Common myeloid progenitor, CD34-positive (primary cell): ENCODE measurements around the gene CYP2F1.
A peak's percentile ranks its signal among the peaks of the same experiment; 100 is the strongest.
"Not testable (repeated sequence)": the region's sequence is repeated elsewhere in the genome, so short reads cannot be mapped to it uniquely, and the experiment has no call there.

Experiments used
- CTCF ChIA-PET: fragments of 350-600 bp; sonication (Branson Sonifier 250); formaldehyde crosslinking; loops from one replicate; lab custom pipeline; 2021; ENCODE audit warnings: antibody characterized with exemption; lab: Charles Lee
- POLR2A ChIA-PET: fragments of 350-600 bp; sonication (Branson Sonifier 250); formaldehyde crosslinking; loops from one replicate; lab custom pipeline; 2021; ENCODE audit warnings: antibody characterized with exemption; lab: Charles Lee
- DNase-seq, 3 donors: peaks; one replicate each; pipeline versions ENCODE4 v3.0.0 to v3.0.0-alpha.2; 2013
- H3K27ac ChIP-seq, 2 experiments: 1 replicate in 1 of 2; 2 replicates in 1 of 2; pipeline ENCODE4 v1.7.0; 2013; ENCODE audit warnings: inconsistent platforms in 2 of 2, low read length in 2 of 2, mild to moderate bottlenecking in 2 of 2, low read depth in 1 of 2, moderate library complexity in 1 of 2; ENCODE audit not compliant: severe bottlenecking in 2 of 2, insufficient read depth in 1 of 2, poor library complexity in 1 of 2
- H3K27me3 ChIP-seq, 5 experiments: replicated peaks in 2 of 5; 1 replicate in 3 of 5; 2 replicates in 2 of 5; pipeline versions ENCODE4 v1.6.1 to v1.7.0; 2013; ENCODE audit warnings: low read length in 4 of 5, mild to moderate bottlenecking in 2 of 5, moderate library complexity in 2 of 5, inconsistent platforms in 1 of 5; ENCODE audit not compliant: insufficient read depth in 5 of 5, control insufficient read depth in 4 of 5
- H3K36me3 ChIP-seq, 4 experiments: 1 replicate in 2 of 4; 2 replicates in 2 of 4; pipeline versions ENCODE4 v1.6.1 to v1.7.0; 2013; ENCODE audit warnings: low read length in 3 of 4, control low read depth in 1 of 4, mild to moderate bottlenecking in 1 of 4; ENCODE audit not compliant: control insufficient read depth in 4 of 4, insufficient read depth in 4 of 4
- H3K4me1 ChIP-seq, 4 experiments: 1 replicate in 3 of 4; 2 replicates in 1 of 4; pipeline versions ENCODE4 v1.6.1 to v1.7.1; 2013; ENCODE audit warnings: low read length in 3 of 4, mild to moderate bottlenecking in 3 of 4, control low read depth in 1 of 4, inconsistent platforms in 1 of 4, moderate library complexity in 1 of 4; ENCODE audit not compliant: control insufficient read depth in 4 of 4, insufficient read depth in 4 of 4; ENCODE audit errors: control extremely low read depth in 1 of 4
- H3K4me3 ChIP-seq, 7 experiments: 1 replicate in 4 of 7; 2 replicates in 3 of 7; pipeline versions ENCODE4 v1.5.1 to v1.7.0; 2013; ENCODE audit warnings: mild to moderate bottlenecking in 7 of 7, low read length in 6 of 7, moderate library complexity in 6 of 7, inconsistent platforms in 2 of 7, low read depth in 2 of 7, control low read depth in 1 of 7; ENCODE audit not compliant: insufficient read depth in 4 of 7, control insufficient read depth in 1 of 7; ENCODE audit errors: extremely low read depth in 1 of 7
- H3K9me3 ChIP-seq, 5 experiments: 1 replicate in 4 of 5; 2 replicates in 1 of 5; pipeline versions ENCODE4 v1.6.1 to v1.7.1; 2013; ENCODE audit warnings: low read length in 4 of 5, mild to moderate bottlenecking in 2 of 5, inconsistent platforms in 1 of 5, low read depth in 1 of 5, moderate library complexity in 1 of 5; ENCODE audit not compliant: control insufficient read depth in 4 of 5, insufficient read depth in 2 of 5; ENCODE audit errors: control extremely low read depth in 1 of 5
- WGBS: methylation state at CpG from one replicate; pipeline ENCODE4 v1.1.5; 2013; ENCODE audit not compliant: insufficient coverage; 5-methylcytosine and 5-hydroxymethylcytosine counted together

Gene CYP2F1

GRCh38 chr19:41126765-41127203 is 12.6 kb downstream of the CYP2F1 start:
- CTCF ChIA-PET = interaction anchor here (1.0 to 2.1 kb wide), 5 partner anchors 9 to 134 kb away, joined by 3 to 8 read pairs (median 4); no protein-coding TSS in a partner anchor
- H3K27me3 ChIP-seq, POLR2A ChIA-PET, H3K4me1 ChIP-seq, H3K36me3 ChIP-seq, H3K27ac ChIP-seq, H3K4me3 ChIP-seq, H3K9me3 ChIP-seq: not testable (repeated sequence)
- peak; percentile 27 to 72 (median 62) for DNase-seq
- 100% methylated on average over 1 of the region's 2 CpGs for WGBS

GRCh38 chr19:41127362-41127761 is 13.1 kb downstream of the CYP2F1 start:
- 66% methylated on average over 4 of the region's 7 CpGs for WGBS
- CTCF ChIA-PET = interaction anchor here (1.0 to 2.1 kb wide), 4 partner anchors 9 to 133 kb away, joined by 3 to 8 read pairs (median 4); no protein-coding TSS in a partner anchor
- H3K36me3 ChIP-seq, DNase-seq, H3K4me3 ChIP-seq, H3K27me3 ChIP-seq, H3K9me3 ChIP-seq, H3K27ac ChIP-seq, H3K4me1 ChIP-seq, POLR2A ChIA-PET: not testable (repeated sequence)

GRCh38 chr19:41127801-41128300 is 13.6 kb downstream of the CYP2F1 start:
- WGBS = 0% methylated on average over 10 of the region's 29 CpGs
- peak overlapping the region in 1 of 7 experiments; percentile 57 for H3K4me3 ChIP-seq
- POLR2A ChIA-PET, H3K27ac ChIP-seq, H3K36me3 ChIP-seq, H3K4me1 ChIP-seq, H3K9me3 ChIP-seq: not testable (repeated sequence)
- peaks cover 0 to 11% (median 3%) of the 10 kb centered on the region in 5 experiments for H3K27me3 ChIP-seq
- CTCF ChIA-PET = interaction anchor here (1.2 to 2.1 kb wide), 2 partner anchors 10 to 15 kb away, joined by 5 to 8 read pairs; no protein-coding TSS in a partner anchor
- peak; percentile 58 to 90 (median 88) for DNase-seq

GRCh38 chr19:41128692-41129091 is 14.5 kb downstream of the CYP2F1 start:
- Histone ChIP-seq H3K36me3 (no peaks in the 10 kb centered on the region), H3K27me3 (peaks cover 0 to 12% (median 3%) of the 10 kb centered on the region in 5 experiments), H3K27ac (no peak overlapping the region), H3K9me3 (no peaks in the 10 kb centered on the region), H3K4me1 (peaks cover 0 to 5% (median 0%) of the 10 kb centered on the region in 4 experiments), H3K4me3 (no peak overlapping the region)
- POLR2A ChIA-PET = no interaction called here
- 72% methylated on average over 5 of the region's 6 CpGs for WGBS
- CTCF ChIA-PET = no interaction called here
- no peak for DNase-seq

- ChIA-PET CTCF (no interaction called here), POLR2A (no interaction called here)
- H3K9me3 ChIP-seq = no peaks in the 10 kb centered on the region
- peaks cover 0 to 10% (median 4%) of the 10 kb centered on the region in 4 experiments for H3K4me1 ChIP-seq
- no peak overlapping the region for H3K4me3 ChIP-seq
- no peak for DNase-seq
- H3K36me3 ChIP-seq = no peaks in the 10 kb centered on the region
- no peak overlapping the region for H3K27ac ChIP-seq
- H3K27me3 ChIP-seq = peaks cover 0 to 12% (median 3%) of the 10 kb centered on the region in 5 experiments
- 92% methylated on average over 5 of the region's 5 CpGs for WGBS
These were observed 17.0 kb downstream of the CYP2F1 start for GRCh38 chr19:41131186-41131585.

- no peak overlapping the region for H3K4me3 ChIP-seq
- no peak overlapping the region for H3K27ac ChIP-seq
- ChIA-PET CTCF (no interaction called here), POLR2A (no interaction called here)
- no CpG with 5 or more reads among the region's 3 CpGs for WGBS
- no peak for DNase-seq
- H3K9me3 ChIP-seq = no peaks in the 10 kb centered on the region
- peaks cover 0 to 16% (median 13%) of the 10 kb centered on the region in 4 experiments for H3K4me1 ChIP-seq
- H3K36me3 ChIP-seq = no peaks in the 10 kb centered on the region
- H3K27me3 ChIP-seq = peaks cover 0 to 12% (median 3%) of the 10 kb centered on the region in 5 experiments
These were observed 19.0 kb downstream of the CYP2F1 start for GRCh38 chr19:41133260-41133659.

GRCh38 chr19:41134616-41135015 is 20.4 kb downstream of the CYP2F1 start:
- no peak overlapping the region for H3K4me3 ChIP-seq
- H3K27ac ChIP-seq = no peak overlapping the region
- no peak for DNase-seq
- no peaks in the 10 kb centered on the region for H3K9me3 ChIP-seq
- peaks cover 0 to 16% (median 13%) of the 10 kb centered on the region in 4 experiments for H3K4me1 ChIP-seq
- POLR2A ChIA-PET = no interaction called here
- CTCF ChIA-PET = no interaction called here
- no peaks in the 10 kb centered on the region for H3K36me3 ChIP-seq
- no CpG with 5 or more reads among the region's 20 CpGs for WGBS
- H3K27me3 ChIP-seq = peaks cover 0 to 6% (median 3%) of the 10 kb centered on the region in 5 experiments
